Heart right ventricle (tissue), 16 donors: Measurements from ENCODE around the gene HTR3A. TPM values are rescaled to one million over a fixed set of nuclear protein-coding genes. Genes with fewer than 3 reads are reported as not detected.

ENCODE experiments used
- ATAC-seq, 8 donors: fragments of 200-7000 bp; cut with Tn5 transposase; one replicate each; pipeline ENCODE4 v1.9.1; 2020; ENCODE audit warnings: mild to moderate bottlenecking in 8 of 8, moderate library complexity in 8 of 8, moderate number of reproducible peaks in 1 of 8
- DNase-seq, 2 donors: peaks; one replicate each; pipeline ENCODE4 v3.0.0-alpha.2; 2020
- H3K27ac ChIP-seq, 10 donors: fragments of 200-600 bp; sonication (generic) in 2 of 10; one replicate each; pipeline versions ENCODE4 v1.5.0 to v1.8.0; 2020 to 2022; ENCODE audit warnings: mild to moderate bottlenecking in 3 of 10
- H3K27me3 ChIP-seq, 7 donors: fragments of 200-600 bp; one replicate each; pipeline ENCODE4 v1.8.0; 2021 to 2022; ENCODE audit warnings: mild to moderate bottlenecking in 2 of 7
- H3K36me3 ChIP-seq, 9 donors: fragments of 200-600 bp; sonication (generic) in 1 of 9; one replicate each; pipeline versions ENCODE4 v1.5.0 to v1.8.0; 2020 to 2022; ENCODE audit warnings: mild to moderate bottlenecking in 2 of 9
- H3K4me1 ChIP-seq, 9 donors: fragments of 200-600 bp; sonication (generic) in 1 of 9; one replicate each; pipeline versions ENCODE4 v1.5.0 to v1.8.0; 2020 to 2022; ENCODE audit warnings: mild to moderate bottlenecking in 4 of 9
- H3K4me3 ChIP-seq, 10 donors: fragments of 200-600 bp; sonication (generic) in 2 of 10; one replicate each; pipeline versions ENCODE4 v1.5.0 to v1.8.0; 2020 to 2022; ENCODE audit warnings: mild to moderate bottlenecking in 7 of 10, moderate library complexity in 2 of 10
- H3K9me3 ChIP-seq, 11 donors: fragments of 200-600 bp in 10 of 11; sonication (generic) in 2 of 11; one replicate each; pipeline versions ENCODE4 v1.5.0 to v1.8.0; 2013 to 2022; ENCODE audit warnings: mild to moderate bottlenecking in 2 of 11, control low read depth in 1 of 11, moderate library complexity in 1 of 11
- CTCF ChIP-seq, 9 donors: fragments of 200-600 bp; sonication (generic) in 2 of 9; IDR thresholded peaks; one replicate each; pipeline versions ENCODE4 v1.5.0 to v1.8.0; 2021 to 2022; ENCODE audit warnings: antibody characterized with exemption in 9 of 9, mild to moderate bottlenecking in 5 of 9, moderate library complexity in 1 of 9
- WGBS, 2 donors: extraction: QIAGEN DNeasy Blood & Tissue Kit; methylation state at CpG; one replicate each; pipeline ENCODE4 v1.1.7; 2013; ENCODE audit warnings: inconsistent platforms in 1 of 2; 5-methylcytosine and 5-hydroxymethylcytosine counted together
- intact Hi-C, 10 donors: fragments of 100-400 bp; cut with DNase I; formaldehyde crosslinking; loops; one replicate each; pipeline versions ENCODE4 v1.11.1 to v1.14.2; 2022
- polyA plus RNA-seq, 2 donors: library from polyadenylated mRNA; stranded (reverse); fragments of 200-250 nt; gene quantifications; one replicate each; pipeline ENCODE4 v1.2.3, GENCODE V29; 2013
- total RNA-seq, 10 donors: library from RNA; stranded (reverse); fragmentation: NEBNext Ultra II Directional in 3 of 10; extraction: Animal tissue kit (Norgen Biotek cat#: 25700) in 3 of 10; gene quantifications; one replicate each; pipeline versions ENCODE4 v1.2.1 to v1.2.4, GENCODE V29; 2021 to 2023
- donor health status: Arrhythmogenic right ventricular cardiomyopathy.
- donor health status: ischemic (EF 13 %, LVEDD 7.1; RV severe dilation, severe dysfunction).
- donor health status: healthy with polysubstance abuse.
- donor health status: DM: no; HTN: yes; CAD: no.
- donor health status: DM: no; HTN: no; CAD: no.
- donor health status: ischemic (EF 25% LVEDD 6.9; RV normal size, moderate dysfunction).
- donor health status: ischemic (EF 25% LVEDD 5.7; RV mildly dilated, moderate dysfunction).
- donor health status: healthy.
- donor health status: DM: yes; HTN: yes; CAD: no.
- donor health status: Ischemic cardiomyopathy.
- donor health status: ischemic (EF 35%, LVEDD 5.7; RV mildly dilated, moderate dysfunction).
- donor health status: nonischemic (EF 11% LVEDD 7.7; RV severe dilation, severe dysfunction).
- donor health status: DM: yes; HTN: yes; CAD: no.
- donor health status: PGD.
- donor health status: ischemic (EF 29% LVEDD 5.4; RV normal size, mild dysfunction).
- donor health status: nonischemic (EF 23%, LVEDD 6.1; RV moderate dilation, normal function).

The HTR3A gene
- total and polyA plus RNA-seq, 12 donors, result 0.07 to 0.16 TPM; not detected in 10

- no peak overlapping the region for H3K4me3 ChIP-seq
- peaks cover 0 to 6% (median 0%) of the 10 kb centered on the region in 9 donors for H3K4me1 ChIP-seq
- no peak overlapping the region for H3K27ac ChIP-seq
- H3K36me3 ChIP-seq, result no peaks in the 10 kb centered on the region
- ATAC-seq, result peak in 1 of 8 donors; percentile 25
- DNase-seq, result no peak
- H3K27me3 ChIP-seq, result no peaks in the 10 kb centered on the region
- WGBS, 2 donors, result 67% methylated on average over 3 of the region's 3 CpGs
- intact Hi-C loops, result no loop called here
- no peaks in the 10 kb centered on the region for H3K9me3 ChIP-seq
- no peak for TF ChIP-seq CTCF (IDR thresholded peaks at IDR 0.05)
These were observed 44.1 kb downstream of the HTR3A start for GRCh38 chr11:114019046-114019445.

GRCh38 chr11:114019574-114019973 lies 44.7 kb downstream of the HTR3A start:
- intact Hi-C loops, result no loop called here
- H3K4me3 ChIP-seq, result no peak overlapping the region
- H3K27ac ChIP-seq, result no peak overlapping the region
- WGBS, 2 donors, result 83 to 86% methylated on average over 5 of the region's 5 CpGs
- peaks cover 0 to 6% (median 0%) of the 10 kb centered on the region in 9 donors for H3K4me1 ChIP-seq
- ATAC-seq (no peak), DNase-seq (no peak)
- H3K9me3 ChIP-seq, result no peaks in the 10 kb centered on the region
- no peaks in the 10 kb centered on the region for H3K27me3 ChIP-seq
- TF ChIP-seq CTCF (IDR thresholded peaks at IDR 0.05), result no peak
- H3K36me3 ChIP-seq, result no peaks in the 10 kb centered on the region

- DNase-seq (no peak), ATAC-seq (peak in 2 of 8 donors; percentile 39 to 40)
- intact Hi-C loops, result loop anchor here in 3 of 10 donors (5.0 to 10.0 kb wide), 2 partner anchors 128 to 131 kb away; no protein-coding TSS in a partner anchor
- H3K4me1 ChIP-seq, result peaks cover 0 to 12% (median 0%) of the 10 kb centered on the region in 9 donors
- no peak overlapping the region for H3K4me3 ChIP-seq
- no peaks in the 10 kb centered on the region for H3K36me3 ChIP-seq
- no peak for TF ChIP-seq CTCF (IDR thresholded peaks at IDR 0.05)
- H3K9me3 ChIP-seq, result no peaks in the 10 kb centered on the region
- H3K27ac ChIP-seq, result no peak overlapping the region
- H3K27me3 ChIP-seq, result no peaks in the 10 kb centered on the region
- 48 to 51% methylated on average over 3 of the region's 3 CpGs for WGBS, 2 donors
These were observed 50.5 kb downstream of the HTR3A start for GRCh38 chr11:114025329-114025907.

GRCh38 chr11:114026355-114026754 lies 51.4 kb downstream of the HTR3A start:
- 48 to 55% methylated on average over 1 of the region's 1 CpG for WGBS, 2 donors
- intact Hi-C loops, result loop anchor here in 3 of 10 donors (5.0 to 10.0 kb wide), 2 partner anchors 129 to 132 kb away; no protein-coding TSS in a partner anchor
- Histone ChIP-seq H3K4me3 (no peak overlapping the region), H3K27ac (no peak overlapping the region), H3K36me3 (no peaks in the 10 kb centered on the region), H3K4me1 (peaks cover 0 to 12% (median 0%) of the 10 kb centered on the region in 9 donors), H3K9me3 (no peaks in the 10 kb centered on the region), H3K27me3 (no peaks in the 10 kb centered on the region)
- ATAC-seq, result peak in 1 of 8 donors; percentile 7
- no peak for TF ChIP-seq CTCF (IDR thresholded peaks at IDR 0.05)
- DNase-seq, result no peak
